Stomach (tissue), 4 donors: Measurements from ENCODE around the gene CERS6.

Experiments
- POLR2A ChIP-seq, 4 donors: fragments of 450-650 bp; IDR thresholded peaks; one replicate each; pipeline ENCODE4 v1.6.1; 2016; ENCODE audit warnings: antibody characterized with exemption in 4 of 4, control low read depth in 2 of 4, mild to moderate bottlenecking in 1 of 4, moderate library complexity in 1 of 4
- TF ChIP-seq, protein P1 (sequence below), 7 experiments: fragments of 450-650 bp in 4 of 7; fragments of 200-600 bp in 3 of 7; sonication (generic) in 3 of 7; IDR thresholded peaks; one replicate each; pipeline ENCODE4 v1.5.1; 2016 to 2019; ENCODE audit warnings: antibody characterized with exemption in 7 of 7, control low read depth in 2 of 7, mild to moderate bottlenecking in 1 of 7

DNA sequence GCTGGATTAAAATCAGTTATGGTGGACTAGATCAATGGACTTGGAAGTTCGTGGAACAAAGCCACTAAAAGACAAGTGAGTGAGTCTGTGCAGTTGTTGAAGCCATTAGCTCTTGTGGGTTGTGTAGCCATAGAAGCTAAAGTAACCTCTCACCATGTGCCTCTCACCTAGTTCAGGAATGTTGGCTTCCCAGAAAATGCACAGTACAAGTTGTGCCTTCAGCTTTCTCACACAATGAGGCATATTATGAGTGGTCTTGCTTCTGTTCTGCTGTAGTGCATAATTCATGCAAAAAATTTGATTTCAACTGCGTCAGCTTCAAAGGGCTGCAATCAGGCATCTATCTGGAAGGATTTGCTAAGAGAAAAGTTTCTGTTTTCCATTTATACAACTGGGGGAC is 26.2 kb downstream of the CERS6 start:
- TF ChIP-seq, protein P1, sequence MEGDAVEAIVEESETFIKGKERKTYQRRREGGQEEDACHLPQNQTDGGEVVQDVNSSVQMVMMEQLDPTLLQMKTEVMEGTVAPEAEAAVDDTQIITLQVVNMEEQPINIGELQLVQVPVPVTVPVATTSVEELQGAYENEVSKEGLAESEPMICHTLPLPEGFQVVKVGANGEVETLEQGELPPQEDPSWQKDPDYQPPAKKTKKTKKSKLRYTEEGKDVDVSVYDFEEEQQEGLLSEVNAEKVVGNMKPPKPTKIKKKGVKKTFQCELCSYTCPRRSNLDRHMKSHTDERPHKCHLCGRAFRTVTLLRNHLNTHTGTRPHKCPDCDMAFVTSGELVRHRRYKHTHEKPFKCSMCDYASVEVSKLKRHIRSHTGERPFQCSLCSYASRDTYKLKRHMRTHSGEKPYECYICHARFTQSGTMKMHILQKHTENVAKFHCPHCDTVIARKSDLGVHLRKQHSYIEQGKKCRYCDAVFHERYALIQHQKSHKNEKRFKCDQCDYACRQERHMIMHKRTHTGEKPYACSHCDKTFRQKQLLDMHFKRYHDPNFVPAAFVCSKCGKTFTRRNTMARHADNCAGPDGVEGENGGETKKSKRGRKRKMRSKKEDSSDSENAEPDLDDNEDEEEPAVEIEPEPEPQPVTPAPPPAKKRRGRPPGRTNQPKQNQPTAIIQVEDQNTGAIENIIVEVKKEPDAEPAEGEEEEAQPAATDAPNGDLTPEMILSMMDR (IDR thresholded peaks at IDR 0.05): no peak
- no peak for TF ChIP-seq POLR2A (IDR thresholded peaks at IDR 0.05)
